ENCODE results near the gene DNAJC28.

The DNAJC28 gene

GRCh38 chr21:33492571-33492970 lies 1.1 kb upstream of the DNAJC28 start:
- Histone ChIP-seq H3K4me1 (peaks cover 12 to 21% (median 15%) of the 10 kb centered on the region in 10 experiments), H3K4me2 (peak overlapping the region; percentile 76 to 94 (median 83); a peak in 21 of 22 replicates), H3K4me3 (peak overlapping the region in 1 of 10 experiments; percentile 71; a peak in 1 of 20 replicates)

GRCh38 chr21:33490991-33491372 lies 534 bp downstream of the DNAJC28 start:
- no peaks in the 10 kb centered on the region for H3K9me3 ChIP-seq (replicated peaks in 1 of 11)
- H3K27ac ChIP-seq = peak overlapping the region in 10 of 11 experiments; percentile 57 to 94 (median 76); a peak in 17 of 22 replicates
- no peaks in the 10 kb centered on the region for H3K27me3 ChIP-seq
- H3K4me2 ChIP-seq = peak overlapping the region; percentile 76 to 95 (median 84)
- H3K4me1 ChIP-seq = peaks cover 12 to 21% (median 15%) of the 10 kb centered on the region in 10 experiments
- no peaks in the 10 kb centered on the region for H4K20me1 ChIP-seq
- no peak for TF ChIP-seq Cebpa-rat (IDR thresholded peaks at IDR 0.05)
- peak overlapping the region; percentile 68 to 78 (median 71) for H3K4me3 ChIP-seq
- peak overlapping the region; percentile 70 to 95 (median 84) for H3K9ac ChIP-seq
- peaks cover 0 to 6% (median 0%) of the 10 kb centered on the region in 11 experiments; a peak in 1 of 22 replicates for H3K36me3 ChIP-seq

More at GRCh38 chr21:33492571-33492970, 1.1 kb upstream of the DNAJC28 start:
- peaks cover 0 to 6% (median 0%) of the 10 kb centered on the region in 11 experiments; a peak in 1 of 22 replicates for H3K36me3 ChIP-seq
- H3K9ac ChIP-seq = peak overlapping the region in 4 of 11 experiments; percentile 77 to 95 (median 87); a peak in 4 of 22 replicates
- H3K27ac ChIP-seq = peak overlapping the region in 8 of 11 experiments; percentile 57 to 94 (median 82); a peak in 16 of 22 replicates
- no peaks in the 10 kb centered on the region for H4K20me1 ChIP-seq
- TF ChIP-seq Cebpa-rat (IDR thresholded peaks at IDR 0.05) = no peak
- no peaks in the 10 kb centered on the region for H3K27me3 ChIP-seq
- no peaks in the 10 kb centered on the region for H3K9me3 ChIP-seq (replicated peaks in 1 of 11)

GRCh38 chr21:33488936-33489335 lies 2.6 kb downstream of the DNAJC28 start:
- no peak overlapping the region for H3K4me3 ChIP-seq
- H3K9ac ChIP-seq = no peak overlapping the region
- no peak overlapping the region for H3K4me2 ChIP-seq
- TF ChIP-seq Cebpa-rat (IDR thresholded peaks at IDR 0.05) = no peak
- peaks cover 12 to 21% (median 15%) of the 10 kb centered on the region in 10 experiments for H3K4me1 ChIP-seq
- no peaks in the 10 kb centered on the region for H4K20me1 ChIP-seq
- H3K27me3 ChIP-seq = no peaks in the 10 kb centered on the region
- no peaks in the 10 kb centered on the region for H3K9me3 ChIP-seq (replicated peaks in 1 of 11)
- H3K36me3 ChIP-seq = peaks cover 0 to 6% (median 0%) of the 10 kb centered on the region in 11 experiments; a peak in 1 of 22 replicates
- no peak overlapping the region for H3K27ac ChIP-seq

- Histone ChIP-seq H3K9me3 (replicated peaks in 1 of 11) (no peaks in the 10 kb centered on the region), H3K4me1 (peaks cover 12 to 17% (median 15%) of the 10 kb centered on the region in 10 experiments), H4K20me1 (no peaks in the 10 kb centered on the region), H3K36me3 (peaks cover 0 to 6% (median 0%) of the 10 kb centered on the region in 11 experiments; a peak in 1 of 22 replicates), H3K9ac (no peak overlapping the region), H3K4me2 (no peak overlapping the region), H3K27ac (no peak overlapping the region), H3K27me3 (no peaks in the 10 kb centered on the region), H3K4me3 (no peak overlapping the region)
- no peak for TF ChIP-seq Cebpa-rat (IDR thresholded peaks at IDR 0.05)
Measured at GRCh38 chr21:33487996-33488395, 3.5 kb downstream of the DNAJC28 start.

GRCh38 chr21:33481314-33481943 lies 10.1 kb downstream of the DNAJC28 start:
- Histone ChIP-seq H3K4me2 (peak overlapping the region in 8 of 11 experiments; percentile 75 to 97 (median 83); a peak in 11 of 22 replicates), H3K9ac (peak overlapping the region in 1 of 11 experiments; percentile 99; a peak in 1 of 22 replicates)

GRCh38 chr21:33480481-33481103 lies 10.9 kb downstream of the DNAJC28 start:
- H3K9ac ChIP-seq = peak overlapping the region; percentile 80 to 99 (median 89)
- H3K27me3 ChIP-seq = no peaks in the 10 kb centered on the region
- no peaks in the 10 kb centered on the region for H3K9me3 ChIP-seq (replicated peaks in 1 of 11)
- H3K4me1 ChIP-seq = peaks cover 13 to 25% (median 15%) of the 10 kb centered on the region in 10 experiments
- H3K36me3 ChIP-seq = 0 out of 22 replicates have a peak, but pooled peaks cover 0 to 5% (median 0%) of the 10 kb centered on the region in 11 experiments
- peak overlapping the region; percentile 80 to 99 (median 86) for H3K27ac ChIP-seq
- peak overlapping the region; percentile 72 to 97 (median 81) for H3K4me2 ChIP-seq
- peak overlapping the region; percentile 65 to 99 (median 90) for H3K4me3 ChIP-seq
- TF ChIP-seq Cebpa-rat (IDR thresholded peaks at IDR 0.05) = no peak
- H4K20me1 ChIP-seq = peaks cover 0 to 11% (median 3%) of the 10 kb centered on the region in 11 experiments; a peak in 8 of 22 replicates

More at GRCh38 chr21:33481314-33481943, 10.1 kb downstream of the DNAJC28 start:
- H3K27me3 ChIP-seq = no peaks in the 10 kb centered on the region
- H3K9me3 ChIP-seq (replicated peaks in 1 of 11) = no peaks in the 10 kb centered on the region
- peak overlapping the region in 3 of 10 experiments; percentile 73 to 95 (median 85); a peak in 4 of 20 replicates for H3K4me3 ChIP-seq
- TF ChIP-seq Cebpa-rat (IDR thresholded peaks at IDR 0.05) = no peak
- H3K27ac ChIP-seq = 0 out of 22 replicates have a peak overlapping the region, but pooled peaks of 1 of the 11 experiments have one; percentile 99
- H3K4me1 ChIP-seq = peaks cover 13 to 25% (median 15%) of the 10 kb centered on the region in 10 experiments
- peaks cover 0 to 11% (median 3%) of the 10 kb centered on the region in 11 experiments; a peak in 6 of 22 replicates for H4K20me1 ChIP-seq
- H3K36me3 ChIP-seq = 0 out of 22 replicates have a peak, but pooled peaks cover 0 to 5% (median 0%) of the 10 kb centered on the region in 11 experiments

- Histone ChIP-seq H3K36me3 (0 out of 22 replicates have a peak, but pooled peaks cover 0 to 5% (median 0%) of the 10 kb centered on the region in 11 experiments), H3K27me3 (no peaks in the 10 kb centered on the region), H3K9ac (peak within 1 kb of the TSS; percentile 87 to 99 (median 95)), H3K4me2 (peak within 1 kb of the TSS; percentile 77 to 99 (median 90)), H3K4me3 (peak within 1 kb of the TSS; percentile 78 to 99 (median 90)), H4K20me1 (peaks cover 0 to 11% (median 3%) of the 10 kb centered on the region in 11 experiments; a peak in 8 of 22 replicates), H3K27ac (peak within 1 kb of the TSS; percentile 88 to 99 (median 95)), H3K9me3 (replicated peaks in 1 of 11) (no peaks in the 10 kb centered on the region), H3K4me1 (peaks cover 13 to 25% (median 15%) of the 10 kb centered on the region in 10 experiments)
- no peak for TF ChIP-seq Cebpa-rat (IDR thresholded peaks at IDR 0.05)
Measured at GRCh38 chr21:33479679-33480480, 11.6 kb downstream of the DNAJC28 start, which contains the start of gene TMEM50B. Gene TMEM50B (minus strand): TSS chr21:33479974. CDS start chr21:33468885, 11,089 bp downstream.
